ENCODE results near the gene GSTA4.

DNA sequence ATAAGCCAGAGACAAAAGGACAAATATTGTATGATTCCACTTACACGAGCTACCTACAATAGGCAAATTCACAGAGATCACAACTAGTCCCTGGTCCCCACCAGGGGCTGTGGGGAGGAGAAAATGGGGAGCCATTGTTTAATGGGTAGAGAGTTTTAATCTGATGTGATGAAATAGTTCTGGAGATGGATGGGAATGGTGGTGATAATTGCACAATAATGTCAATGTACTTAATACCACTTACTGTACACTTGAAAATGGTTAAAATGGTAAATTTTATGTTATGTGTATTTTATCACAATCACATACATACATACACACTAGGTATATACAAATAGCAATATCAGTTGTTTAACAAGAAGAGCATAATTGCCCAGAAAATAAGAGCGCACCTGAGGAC, 61.3 kb downstream of the GSTA4 start:
- no peak for TF ChIP-seq TCF4 (CRISPR knock-in tag; IDR thresholded peaks at IDR 0.05; ENCODE audit: borderline replicate concordance)
- no peak for TF ChIP-seq ZNF565 (CRISPR knock-in tag; conservative IDR thresholded peaks at IDR 0.05; ENCODE audit: low read depth)
- no peak for TF ChIP-seq TOX (CRISPR knock-in tag; IDR thresholded peaks at IDR 0.05; ENCODE audit: borderline replicate concordance)
- TF ChIP-seq, protein P1, sequence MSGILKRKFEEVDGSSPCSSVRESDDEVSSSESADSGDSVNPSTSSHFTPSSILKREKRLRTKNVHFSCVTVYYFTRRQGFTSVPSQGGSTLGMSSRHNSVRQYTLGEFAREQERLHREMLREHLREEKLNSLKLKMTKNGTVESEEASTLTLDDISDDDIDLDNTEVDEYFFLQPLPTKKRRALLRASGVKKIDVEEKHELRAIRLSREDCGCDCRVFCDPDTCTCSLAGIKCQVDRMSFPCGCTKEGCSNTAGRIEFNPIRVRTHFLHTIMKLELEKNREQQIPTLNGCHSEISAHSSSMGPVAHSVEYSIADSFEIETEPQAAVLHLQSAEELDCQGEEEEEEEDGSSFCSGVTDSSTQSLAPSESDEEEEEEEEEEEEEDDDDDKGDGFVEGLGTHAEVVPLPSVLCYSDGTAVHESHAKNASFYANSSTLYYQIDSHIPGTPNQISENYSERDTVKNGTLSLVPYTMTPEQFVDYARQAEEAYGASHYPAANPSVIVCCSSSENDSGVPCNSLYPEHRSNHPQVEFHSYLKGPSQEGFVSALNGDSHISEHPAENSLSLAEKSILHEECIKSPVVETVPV (CRISPR knock-in tag; IDR thresholded peaks at IDR 0.05): no peak
- TF ChIP-seq, protein P2, sequence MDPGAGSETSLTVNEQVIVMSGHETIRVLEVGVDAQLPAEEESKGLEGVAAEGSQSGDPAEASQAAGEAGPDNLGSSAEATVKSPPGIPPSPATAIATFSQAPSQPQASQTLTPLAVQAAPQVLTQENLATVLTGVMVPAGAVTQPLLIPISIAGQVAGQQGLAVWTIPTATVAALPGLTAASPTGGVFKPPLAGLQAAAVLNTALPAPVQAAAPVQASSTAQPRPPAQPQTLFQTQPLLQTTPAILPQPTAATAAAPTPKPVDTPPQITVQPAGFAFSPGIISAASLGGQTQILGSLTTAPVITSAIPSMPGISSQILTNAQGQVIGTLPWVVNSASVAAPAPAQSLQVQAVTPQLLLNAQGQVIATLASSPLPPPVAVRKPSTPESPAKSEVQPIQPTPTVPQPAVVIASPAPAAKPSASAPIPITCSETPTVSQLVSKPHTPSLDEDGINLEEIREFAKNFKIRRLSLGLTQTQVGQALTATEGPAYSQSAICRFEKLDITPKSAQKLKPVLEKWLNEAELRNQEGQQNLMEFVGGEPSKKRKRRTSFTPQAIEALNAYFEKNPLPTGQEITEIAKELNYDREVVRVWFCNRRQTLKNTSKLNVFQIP (CRISPR knock-in tag; IDR thresholded peaks at IDR 0.05; ENCODE audit: borderline replicate concordance, low read depth): no peak
- no peak for TF ChIP-seq ZNF70 (CRISPR knock-in tag; IDR thresholded peaks at IDR 0.05)
- TF ChIP-seq RARB (CRISPR knock-in tag; IDR thresholded peaks at IDR 0.05): no peak
- TF ChIP-seq, protein P3, sequence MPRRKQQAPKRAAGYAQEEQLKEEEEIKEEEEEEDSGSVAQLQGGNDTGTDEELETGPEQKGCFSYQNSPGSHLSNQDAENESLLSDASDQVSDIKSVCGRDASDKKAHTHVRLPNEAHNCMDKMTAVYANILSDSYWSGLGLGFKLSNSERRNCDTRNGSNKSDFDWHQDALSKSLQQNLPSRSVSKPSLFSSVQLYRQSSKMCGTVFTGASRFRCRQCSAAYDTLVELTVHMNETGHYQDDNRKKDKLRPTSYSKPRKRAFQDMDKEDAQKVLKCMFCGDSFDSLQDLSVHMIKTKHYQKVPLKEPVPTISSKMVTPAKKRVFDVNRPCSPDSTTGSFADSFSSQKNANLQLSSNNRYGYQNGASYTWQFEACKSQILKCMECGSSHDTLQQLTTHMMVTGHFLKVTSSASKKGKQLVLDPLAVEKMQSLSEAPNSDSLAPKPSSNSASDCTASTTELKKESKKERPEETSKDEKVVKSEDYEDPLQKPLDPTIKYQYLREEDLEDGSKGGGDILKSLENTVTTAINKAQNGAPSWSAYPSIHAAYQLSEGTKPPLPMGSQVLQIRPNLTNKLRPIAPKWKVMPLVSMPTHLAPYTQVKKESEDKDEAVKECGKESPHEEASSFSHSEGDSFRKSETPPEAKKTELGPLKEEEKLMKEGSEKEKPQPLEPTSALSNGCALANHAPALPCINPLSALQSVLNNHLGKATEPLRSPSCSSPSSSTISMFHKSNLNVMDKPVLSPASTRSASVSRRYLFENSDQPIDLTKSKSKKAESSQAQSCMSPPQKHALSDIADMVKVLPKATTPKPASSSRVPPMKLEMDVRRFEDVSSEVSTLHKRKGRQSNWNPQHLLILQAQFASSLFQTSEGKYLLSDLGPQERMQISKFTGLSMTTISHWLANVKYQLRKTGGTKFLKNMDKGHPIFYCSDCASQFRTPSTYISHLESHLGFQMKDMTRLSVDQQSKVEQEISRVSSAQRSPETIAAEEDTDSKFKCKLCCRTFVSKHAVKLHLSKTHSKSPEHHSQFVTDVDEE (CRISPR knock-in tag; IDR thresholded peaks at IDR 0.05): no peak

Data from SK-N-SH treated with all-trans-retinoic acid at 6 μM for 48 hours (cell line).